SIG-M5 (cell line): ENCODE results near the gene SLC35B2.
A peak's percentile ranks its signal among the peaks of the same experiment; 100 is the strongest.

ENCODE experiments used
- DNase-seq: peaks from one replicate; lab custom pipeline; 2025; lab: John Stamatoyannopoulos, UW

The SLC35B2 gene

DNA sequence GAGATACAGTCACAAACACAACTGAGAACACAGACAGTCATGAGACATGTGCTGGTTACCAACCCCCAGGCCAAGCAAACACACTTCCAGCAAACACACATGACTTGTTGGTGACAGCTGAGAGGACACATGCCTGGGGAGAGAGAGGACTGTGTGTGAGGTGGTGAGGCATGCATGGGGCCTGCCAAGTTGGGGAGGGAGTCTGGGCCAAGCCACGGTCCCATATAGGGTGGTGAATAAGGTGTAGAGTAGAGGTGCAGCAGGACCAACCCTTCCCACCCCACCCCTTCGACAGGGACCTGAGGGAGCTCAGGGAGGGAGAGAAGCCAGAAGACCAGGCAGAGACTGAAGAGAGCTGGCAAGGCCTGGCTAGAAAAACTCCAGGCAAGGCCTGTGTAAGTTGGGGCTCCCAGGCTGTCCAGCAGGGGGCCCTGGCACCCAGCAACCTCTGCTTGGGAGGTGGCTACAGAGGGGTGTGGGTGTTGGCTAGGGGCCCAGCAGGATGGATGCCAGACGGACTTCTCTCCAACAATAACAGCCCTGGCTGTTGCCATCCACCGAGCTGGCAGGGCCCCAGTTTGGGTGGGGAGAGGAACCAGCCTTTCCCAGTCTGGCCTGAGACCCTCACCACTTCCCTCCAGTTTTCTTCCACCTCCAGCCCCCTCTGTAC is 35.9 kb downstream of the SLC35B2 start:
- peak; percentile 8 for DNase-seq

DNA sequence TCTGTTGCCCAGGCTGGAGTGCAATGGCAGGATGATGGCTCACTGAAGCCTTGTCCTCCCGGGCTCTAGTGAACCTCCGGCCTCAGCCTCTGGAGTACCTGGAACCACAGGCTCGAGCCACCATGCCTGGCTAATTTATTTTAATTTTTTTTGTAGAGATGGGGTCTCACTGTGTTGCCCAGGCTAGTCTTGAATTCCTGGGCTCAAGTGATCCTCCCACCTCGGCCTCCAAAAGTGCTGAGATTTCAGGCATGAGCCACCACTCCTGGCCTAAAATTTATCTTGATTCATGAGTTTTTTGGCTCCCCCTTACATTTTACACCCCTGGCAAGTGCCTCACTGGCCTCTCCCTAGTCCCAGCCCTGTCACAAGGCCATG is 36.4 kb downstream of the SLC35B2 start:
- no peak for DNase-seq

- no peak for DNase-seq
These were observed 37.2 kb downstream of the SLC35B2 start for GRCh38 chr6:44219815-44220784.

GRCh38 chr6:44219053-44219814 is 38.1 kb downstream of the SLC35B2 start:
- no peak for DNase-seq

GRCh38 chr6:44217332-44218143 is 39.8 kb downstream of the SLC35B2 start:
- no peak for DNase-seq

DNA sequence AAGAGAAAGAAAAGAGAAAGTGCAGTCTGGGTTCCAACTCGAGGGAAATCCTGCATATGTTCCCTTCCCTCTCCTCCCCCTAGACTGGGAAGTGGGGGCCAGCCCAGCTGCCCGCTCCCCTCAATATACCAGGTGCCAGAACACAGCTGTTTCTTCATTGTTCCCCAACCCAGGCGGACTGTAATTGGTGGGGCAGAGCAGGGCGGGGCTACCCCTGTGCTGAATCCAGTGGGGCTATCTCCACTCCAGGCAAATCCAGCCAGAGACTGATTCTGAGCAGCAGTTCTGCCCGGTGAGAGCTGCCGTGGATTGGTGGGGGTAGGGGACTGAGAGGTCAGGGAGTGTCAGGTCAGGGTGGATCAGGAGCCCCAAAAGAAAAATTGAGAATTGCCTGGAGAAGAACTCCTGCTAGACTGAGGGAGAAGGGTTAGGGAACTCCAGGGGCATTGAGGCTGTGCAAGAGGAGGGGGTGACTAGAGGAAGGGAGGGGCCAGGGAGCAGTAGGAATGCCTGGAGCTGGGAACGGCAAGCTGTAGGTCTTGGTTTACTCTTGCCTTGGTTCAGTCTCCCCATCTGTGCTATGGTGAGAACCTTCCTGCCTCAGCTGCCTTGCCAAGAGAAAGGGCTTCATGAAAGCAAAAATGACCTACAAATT is 40.5 kb downstream of the SLC35B2 start, which contains the start of gene MYMX:
Gene MYMX (plus strand): TSS at position 250 of the 655 bp plus-strand sequence. CDS start 546 bp downstream, outside the sequence.
- no peak for DNase-seq

DNA sequence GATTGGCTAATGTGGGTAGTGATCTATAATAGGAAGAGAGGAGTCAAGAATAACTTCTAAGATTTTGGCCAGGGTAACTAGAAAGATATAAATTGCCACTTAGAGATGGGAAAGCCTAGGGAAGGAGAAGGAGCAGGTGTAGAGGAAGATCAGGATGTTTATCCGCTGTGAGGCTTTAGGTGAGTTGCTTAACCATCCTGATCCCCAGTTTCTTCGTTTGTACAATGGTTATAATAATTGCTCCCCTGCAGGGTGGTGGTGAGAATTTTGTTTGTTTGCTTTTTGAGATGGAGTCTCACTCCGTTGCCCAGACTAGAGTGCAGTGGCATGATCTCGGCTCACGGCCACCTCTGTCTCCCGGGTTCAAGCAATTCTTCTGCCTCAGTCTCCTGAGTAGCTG is 43.0 kb downstream of the SLC35B2 start:
- no peak for DNase-seq

DNA sequence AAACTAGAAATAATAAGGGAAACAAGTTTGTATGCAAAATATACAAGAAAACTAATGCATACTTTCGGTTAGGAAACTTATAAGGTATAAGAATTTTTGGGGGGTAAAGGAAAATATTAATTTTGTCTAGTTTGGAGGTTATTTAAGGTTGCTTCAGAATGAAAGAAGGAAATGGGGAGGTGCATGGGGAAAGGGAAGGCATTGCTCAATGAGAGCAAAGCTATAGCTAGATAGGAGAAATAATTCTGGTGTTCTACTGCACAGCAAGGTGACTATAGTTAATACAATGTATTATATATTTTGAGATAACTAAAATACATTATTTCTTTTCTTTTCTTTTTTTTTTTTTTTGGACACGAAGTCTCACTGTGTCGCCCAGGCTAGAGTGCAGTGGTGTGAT is 46.0 kb downstream of the SLC35B2 start:
- DNase-seq = no peak

GRCh38 chr6:44207966-44208365 is 49.4 kb downstream of the SLC35B2 start:
- DNase-seq = no peak
